ENCODE results near the gene EXOC3L4.
A peak's percentile ranks its signal among the peaks of the same experiment; 100 is the strongest.

Gene EXOC3L4

DNA sequence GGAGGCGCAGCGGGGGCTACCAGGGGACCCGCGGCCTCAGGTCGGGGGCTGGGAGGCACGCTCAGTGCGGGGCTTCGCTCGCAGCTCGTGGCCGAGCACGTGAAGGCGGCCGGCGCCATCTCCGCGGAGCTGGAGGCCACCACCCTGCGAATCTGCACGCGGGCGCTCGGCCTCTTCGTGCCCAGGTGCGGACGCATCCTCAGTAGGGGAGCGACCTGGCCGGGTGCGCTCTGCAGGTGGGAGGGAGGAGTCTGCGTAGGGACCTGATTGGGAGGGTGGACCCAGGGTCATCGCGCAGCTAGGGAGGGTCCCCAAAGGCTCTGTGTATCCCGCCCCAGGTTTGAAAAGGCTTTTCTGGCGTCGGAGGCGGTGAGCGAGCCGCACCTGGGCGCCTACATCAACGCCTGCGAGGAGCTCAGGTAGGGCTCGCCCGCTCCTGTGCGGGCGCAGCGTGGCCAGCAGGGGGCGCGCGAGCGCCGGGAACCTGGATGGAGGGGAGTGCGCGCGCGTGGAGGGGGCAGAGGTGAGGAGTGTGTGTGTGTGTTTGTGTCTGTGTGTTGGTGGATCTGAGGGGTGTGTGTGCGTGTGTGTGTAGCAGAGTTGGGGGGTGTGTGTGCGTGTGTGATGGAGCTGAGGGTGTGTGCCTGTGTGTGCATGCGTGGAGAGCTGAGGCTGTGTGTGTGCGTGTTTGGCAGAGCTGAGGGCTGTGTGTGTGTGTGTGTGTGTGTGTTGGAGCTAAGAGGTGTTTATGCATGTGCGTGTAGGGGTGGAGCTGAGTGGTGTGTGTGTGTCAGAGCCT, 10.3 kb downstream of the EXOC3L4 start:
- TF ChIP-seq, protein P1, sequence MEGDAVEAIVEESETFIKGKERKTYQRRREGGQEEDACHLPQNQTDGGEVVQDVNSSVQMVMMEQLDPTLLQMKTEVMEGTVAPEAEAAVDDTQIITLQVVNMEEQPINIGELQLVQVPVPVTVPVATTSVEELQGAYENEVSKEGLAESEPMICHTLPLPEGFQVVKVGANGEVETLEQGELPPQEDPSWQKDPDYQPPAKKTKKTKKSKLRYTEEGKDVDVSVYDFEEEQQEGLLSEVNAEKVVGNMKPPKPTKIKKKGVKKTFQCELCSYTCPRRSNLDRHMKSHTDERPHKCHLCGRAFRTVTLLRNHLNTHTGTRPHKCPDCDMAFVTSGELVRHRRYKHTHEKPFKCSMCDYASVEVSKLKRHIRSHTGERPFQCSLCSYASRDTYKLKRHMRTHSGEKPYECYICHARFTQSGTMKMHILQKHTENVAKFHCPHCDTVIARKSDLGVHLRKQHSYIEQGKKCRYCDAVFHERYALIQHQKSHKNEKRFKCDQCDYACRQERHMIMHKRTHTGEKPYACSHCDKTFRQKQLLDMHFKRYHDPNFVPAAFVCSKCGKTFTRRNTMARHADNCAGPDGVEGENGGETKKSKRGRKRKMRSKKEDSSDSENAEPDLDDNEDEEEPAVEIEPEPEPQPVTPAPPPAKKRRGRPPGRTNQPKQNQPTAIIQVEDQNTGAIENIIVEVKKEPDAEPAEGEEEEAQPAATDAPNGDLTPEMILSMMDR (IDR thresholded peaks at IDR 0.05; ENCODE audit: extremely low read depth, missing control alignments) = peak; percentile 98
- DNase-seq (ENCODE audit: low spot score) = peak; percentile 91

DNA sequence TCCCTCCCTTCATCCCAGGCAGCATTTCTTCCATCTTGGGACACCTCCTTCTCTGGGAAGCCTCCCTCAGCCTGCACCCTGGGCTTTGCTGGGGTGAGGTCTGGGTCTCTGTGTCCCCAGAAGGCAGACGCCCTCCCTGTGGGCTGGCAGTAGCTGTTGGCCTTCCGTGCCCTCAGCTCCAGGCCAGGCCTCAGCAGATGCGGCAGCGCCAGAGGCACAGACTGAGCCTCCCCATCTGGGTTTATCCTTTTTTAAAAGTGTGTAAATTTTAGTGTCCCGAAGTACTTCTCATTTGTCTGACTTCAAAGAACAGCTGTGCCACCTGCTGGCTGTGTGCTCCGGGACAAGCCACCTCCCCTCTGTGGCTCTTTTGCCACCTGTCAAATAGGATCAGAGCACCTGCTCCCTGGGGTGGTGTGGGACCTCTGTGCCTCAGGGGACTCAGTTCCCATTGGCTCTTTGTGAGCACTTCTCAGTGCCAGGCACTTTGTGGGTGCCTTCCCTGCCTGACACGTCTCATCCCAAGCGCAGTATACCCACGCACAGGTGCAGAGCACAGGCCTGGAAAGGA, 11.1 kb downstream of the EXOC3L4 start:
- peak; percentile 74 for DNase-seq (ENCODE audit: low spot score)
- TF ChIP-seq, protein P1 (IDR thresholded peaks at IDR 0.05; ENCODE audit: extremely low read depth, missing control alignments) = peak; percentile 7

DNA sequence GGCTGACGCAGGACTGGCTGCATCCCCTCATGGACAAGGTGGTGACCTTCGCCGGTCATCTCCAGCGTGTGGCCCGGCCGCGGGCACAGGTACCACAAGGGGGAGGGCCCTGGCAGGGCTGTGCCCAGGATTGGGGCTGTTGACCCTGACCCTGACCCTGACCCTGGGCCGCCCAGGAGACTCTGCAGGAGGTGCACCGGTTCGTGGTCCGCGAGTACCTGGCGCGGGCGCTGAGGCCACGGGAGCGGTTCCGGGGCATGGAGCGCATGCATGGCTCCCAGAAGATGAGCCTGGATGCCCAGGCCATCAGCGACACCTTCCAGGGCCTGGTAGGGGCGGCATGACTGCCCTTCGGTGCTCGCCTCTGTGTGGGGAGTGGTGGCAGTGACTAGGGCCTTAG, 12.9 kb downstream of the EXOC3L4 start:
- TF ChIP-seq, protein P1 (IDR thresholded peaks at IDR 0.05; ENCODE audit: extremely low read depth, missing control alignments) = no peak
- no peak for DNase-seq (ENCODE audit: low spot score)

DNA sequence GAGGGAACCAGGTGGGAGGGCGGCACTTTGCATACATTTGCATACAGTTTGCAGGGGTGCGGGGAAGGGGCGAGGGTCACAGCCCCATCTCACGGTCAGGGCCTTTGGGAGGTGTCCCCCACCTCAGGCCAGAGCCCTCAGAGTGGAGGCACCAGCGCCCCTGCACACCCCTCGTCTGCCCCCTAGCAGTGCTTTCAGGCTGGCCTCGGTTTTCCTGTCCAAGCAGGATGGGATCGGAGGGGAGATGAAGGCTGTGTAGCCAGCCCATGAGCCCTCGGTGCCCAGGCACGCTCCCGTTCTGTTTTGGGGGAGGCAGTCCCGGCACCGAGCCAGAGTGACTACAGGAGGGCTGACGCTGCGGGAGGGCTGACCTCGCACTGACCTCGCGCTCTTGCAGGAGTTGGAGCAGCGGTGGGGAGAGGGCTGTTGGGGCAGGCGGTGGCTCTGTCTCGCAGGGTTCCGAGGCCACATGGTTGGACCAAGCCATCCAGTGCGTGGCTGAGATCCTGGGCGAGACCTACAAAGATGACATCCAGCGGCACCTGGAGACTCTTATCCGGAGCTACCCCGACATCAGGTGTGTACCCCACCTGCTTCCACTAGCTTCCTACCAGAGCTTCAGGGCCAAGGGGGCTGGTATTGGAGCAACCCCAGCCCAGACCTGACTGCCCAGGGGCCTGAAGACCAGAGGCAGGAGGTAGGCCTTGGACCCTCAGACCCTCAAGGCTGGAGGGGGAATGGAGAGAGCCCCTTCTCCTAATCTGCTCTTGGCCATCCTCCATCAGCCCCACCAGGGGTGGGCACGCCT, 13.6 kb downstream of the EXOC3L4 start:
- TF ChIP-seq, protein P1 (IDR thresholded peaks at IDR 0.05; ENCODE audit: extremely low read depth, missing control alignments) = no peak
- no peak for DNase-seq (ENCODE audit: low spot score)

DNA sequence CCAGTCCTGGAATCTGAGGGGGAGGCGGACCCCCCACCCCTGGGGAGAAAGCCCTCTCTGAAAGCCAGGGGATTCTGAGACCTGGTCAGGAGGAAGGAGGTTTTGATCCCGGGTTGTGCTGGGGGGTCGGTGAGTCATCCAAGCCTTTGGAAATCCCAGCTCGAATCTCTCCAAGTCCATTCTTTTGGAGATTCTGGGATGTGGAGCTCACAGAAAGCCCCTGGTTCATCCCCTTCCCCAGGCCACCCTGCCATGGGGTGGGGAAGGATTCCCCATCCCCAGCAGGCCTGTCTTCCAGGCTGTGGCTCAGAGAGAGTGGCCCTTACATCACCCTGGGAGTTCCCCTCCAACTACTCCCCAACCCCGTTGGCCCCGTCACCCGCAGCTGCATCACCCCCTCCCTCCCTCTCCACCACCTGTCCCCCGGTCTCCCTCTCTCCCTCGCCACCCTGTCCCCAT, 14.3 kb downstream of the EXOC3L4 start:
- peak; percentile 88 for DNase-seq (ENCODE audit: low spot score)

DNA sequence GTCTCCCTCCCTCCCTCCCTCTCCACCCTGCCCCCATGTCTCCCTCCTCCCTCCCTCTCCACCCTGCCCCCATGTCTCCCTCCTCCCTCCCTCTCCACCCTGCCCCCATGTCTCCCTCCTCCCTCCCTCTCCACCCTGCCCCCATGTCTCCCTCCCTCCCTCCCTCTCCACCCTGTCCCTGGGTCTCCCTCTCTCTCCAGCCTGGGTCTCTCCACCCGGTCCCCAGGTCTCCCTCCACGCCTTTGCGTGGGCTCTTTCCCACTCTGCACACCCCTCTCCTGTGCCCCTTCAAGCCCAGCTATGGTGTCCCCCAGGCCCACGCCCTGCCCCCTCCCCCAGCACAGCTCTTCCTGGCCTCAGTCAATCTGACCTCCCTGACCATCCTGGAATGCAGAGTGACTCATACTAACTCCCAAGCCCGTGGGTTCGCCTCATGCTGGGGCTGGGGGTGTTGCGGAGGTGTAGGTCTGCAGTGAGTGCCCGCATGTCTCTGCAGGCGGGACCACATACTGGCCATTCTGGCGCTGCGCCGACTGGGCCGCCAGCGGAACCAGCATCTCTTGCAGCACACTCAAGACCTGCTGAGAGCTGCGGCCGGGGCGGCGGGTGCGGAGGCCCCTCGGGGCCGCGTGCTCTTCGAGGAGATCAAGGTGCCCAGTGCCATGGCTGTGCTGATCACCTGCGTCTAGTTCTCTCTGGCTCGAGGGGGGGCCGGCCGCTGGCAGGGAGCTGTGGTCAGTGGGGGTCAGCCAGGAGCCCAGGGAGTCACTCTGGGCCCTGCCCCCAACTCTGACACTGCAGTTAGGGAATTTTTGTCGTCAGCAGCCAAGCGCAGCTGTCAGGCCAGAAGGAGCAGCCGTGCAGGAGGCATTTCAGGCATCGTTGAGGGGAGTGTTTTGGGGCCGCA, 15.3 kb downstream of the EXOC3L4 start:
- TF ChIP-seq, protein P1 (IDR thresholded peaks at IDR 0.05; ENCODE audit: extremely low read depth, missing control alignments) = no peak
- no peak for DNase-seq (ENCODE audit: low spot score)

More for the DNA sequence above, 14.3 kb downstream of the EXOC3L4 start:
- TF ChIP-seq, protein P1 (IDR thresholded peaks at IDR 0.05; ENCODE audit: extremely low read depth, missing control alignments) = no peak
